Stimulated activated naive CD4-positive, alpha-beta T cell treated with Interleukin-2 at 50 U/mL for 16 hours (primary cell): Measurements from ENCODE around the gene PRSS12.

Experiments
- DNase-seq: peaks from one replicate; lab custom pipeline; 2025; lab: John Stamatoyannopoulos, UW

Gene PRSS12

GRCh38 chr4:118356111-118356510 lies 3.3 kb upstream of the PRSS12 start:
- no peak for DNase-seq

GRCh38 chr4:118354913-118355312 lies 2.1 kb upstream of the PRSS12 start:
- DNase-seq: no peak

GRCh38 chr4:118353534-118354030 lies 779 bp upstream of the PRSS12 start:
- DNase-seq: no peak

- peak; percentile 3 for DNase-seq
Observed at GRCh38 chr4:118351851-118352827, 664 bp downstream of the PRSS12 start.

- no peak for DNase-seq
Observed at GRCh38 chr4:118350961-118351360, 1.8 kb downstream of the PRSS12 start.

GRCh38 chr4:118348886-118349285 lies 3.9 kb downstream of the PRSS12 start:
- no peak for DNase-seq

GRCh38 chr4:118346495-118346894 lies 6.3 kb downstream of the PRSS12 start:
- DNase-seq: no peak

- no peak for DNase-seq
Observed at GRCh38 chr4:118345813-118346212, 7.0 kb downstream of the PRSS12 start.

- no peak for DNase-seq
Observed at GRCh38 chr4:118344801-118345200, 8.0 kb downstream of the PRSS12 start.

- DNase-seq: no peak
Observed at GRCh38 chr4:118343501-118343900, 9.3 kb downstream of the PRSS12 start.

GRCh38 chr4:118340109-118340508 lies 12.7 kb downstream of the PRSS12 start:
- no peak for DNase-seq

GRCh38 chr4:118338981-118339765 lies 13.6 kb downstream of the PRSS12 start:
- no peak for DNase-seq

- no peak for DNase-seq
Observed at GRCh38 chr4:118338518-118338917, 14.3 kb downstream of the PRSS12 start.

GRCh38 chr4:118337954-118338353 lies 14.8 kb downstream of the PRSS12 start:
- no peak for DNase-seq

GRCh38 chr4:118335774-118336173 lies 17.0 kb downstream of the PRSS12 start:
- no peak for DNase-seq

GRCh38 chr4:118335324-118335723 lies 17.5 kb downstream of the PRSS12 start:
- no peak for DNase-seq

- DNase-seq: no peak
Observed at GRCh38 chr4:118331352-118331751, 21.5 kb downstream of the PRSS12 start.

- DNase-seq: no peak
Observed at GRCh38 chr4:118329849-118330248, 23.0 kb downstream of the PRSS12 start.

GRCh38 chr4:118327554-118328241 lies 25.1 kb downstream of the PRSS12 start:
- DNase-seq: no peak

GRCh38 chr4:118326585-118326984 lies 26.2 kb downstream of the PRSS12 start:
- DNase-seq: no peak

GRCh38 chr4:118325431-118325830 lies 27.4 kb downstream of the PRSS12 start:
- no peak for DNase-seq

GRCh38 chr4:118322831-118323502 lies 29.8 kb downstream of the PRSS12 start:
- DNase-seq: no peak
